Esophagus muscularis mucosa (tissue), 4 donors: ENCODE results near the gene VDR. TPM values are rescaled to one million over a fixed set of nuclear protein-coding genes. Genes with fewer than 3 reads are reported as not detected.
"Not testable (repeated sequence)": the region's sequence is repeated elsewhere in the genome, so short reads cannot be mapped to it uniquely, and the experiment has no call there.

Source experiments
- DNase-seq: peaks from one replicate; pipeline ENCODE4 v3.0.0-alpha.2; 2017; ENCODE audit errors: extremely low spot score
- H3K27ac ChIP-seq, 4 donors: fragments of 200-600 bp; sonication (generic); replicated peaks in 1 of 4; 1 replicate in 3 of 4; 2 replicates in 1 of 4; pipeline ENCODE4 v1.5.1; 2016 to 2019; ENCODE audit warnings: mild to moderate bottlenecking in 1 of 4
- H3K27me3 ChIP-seq, 4 donors: fragments of 200-600 bp; sonication (generic); one replicate each; pipeline versions ENCODE4 v1.5.1 to v1.6.0; 2016 to 2019
- H3K36me3 ChIP-seq, 4 donors: fragments of 200-600 bp; sonication (generic); one replicate each; pipeline ENCODE4 v1.5.1; 2016 to 2019
- H3K4me1 ChIP-seq, 4 donors: fragments of 200-600 bp; sonication (generic); one replicate each; pipeline ENCODE4 v1.5.1; 2016 to 2019
- H3K4me3 ChIP-seq, 4 donors: fragments of 200-600 bp; sonication (generic); 1 replicate in 2 of 4; 2 replicates in 2 of 4; pipeline ENCODE4 v1.5.1; 2016 to 2019; ENCODE audit warnings: mild to moderate bottlenecking in 4 of 4, moderate library complexity in 1 of 4
- H3K9me3 ChIP-seq, 4 donors: fragments of 200-600 bp; sonication (generic); 1 replicate in 3 of 4; 2 replicates in 1 of 4; pipeline ENCODE4 v1.5.1; 2016 to 2019
- EP300 ChIP-seq: sonication (generic); formaldehyde crosslinking; IDR thresholded peaks from one replicate; pipeline ENCODE4 v1.6.1; 2017; ENCODE audit warnings: antibody characterized with exemption
- POLR2A ChIP-seq: fragments of 450-650 bp; IDR thresholded peaks from one replicate; pipeline ENCODE4 v1.6.1; 2017; ENCODE audit warnings: antibody characterized with exemption, moderate library complexity, mild to moderate bottlenecking, low read depth
- POLR2AphosphoS5 ChIP-seq, 2 donors: sonication (generic); formaldehyde crosslinking; IDR thresholded peaks; one replicate each; pipeline ENCODE4 v1.6.1; 2017; ENCODE audit warnings: antibody characterized with exemption in 2 of 2
- WGBS: methylation state at CpG from one replicate; pipeline ENCODE4 v1.1.5; 2018; 5-methylcytosine and 5-hydroxymethylcytosine counted together
- intact Hi-C: fragments of 100-400 bp; cut with DNase I; formaldehyde crosslinking; loops from one replicate; pipeline ENCODE4 v1.15.1; 2023
- total RNA-seq, 4 donors: library from RNA; depleted of rRNA; stranded (reverse); fragments of >200 nt; gene quantifications; one replicate each; pipeline versions ENCODE4 v1.1.0 to v1.2.1, GENCODE V29; 2016
- TF ChIP-seq, protein P1 (sequence below), 3 experiments: fragments of 200-600 bp in 2 of 3; fragments of 450-650 bp in 1 of 3; sonication (generic) in 2 of 3; IDR thresholded peaks; one replicate each; pipeline ENCODE4 v1.5.1; 2017 to 2019; ENCODE audit warnings: antibody characterized with exemption in 3 of 3, mild to moderate bottlenecking in 2 of 3, moderate library complexity in 1 of 3

Gene VDR
- total RNA-seq, 4 donors from 2014 or later = 0.42 to 2.8 (median 2.1) TPM

DNA sequence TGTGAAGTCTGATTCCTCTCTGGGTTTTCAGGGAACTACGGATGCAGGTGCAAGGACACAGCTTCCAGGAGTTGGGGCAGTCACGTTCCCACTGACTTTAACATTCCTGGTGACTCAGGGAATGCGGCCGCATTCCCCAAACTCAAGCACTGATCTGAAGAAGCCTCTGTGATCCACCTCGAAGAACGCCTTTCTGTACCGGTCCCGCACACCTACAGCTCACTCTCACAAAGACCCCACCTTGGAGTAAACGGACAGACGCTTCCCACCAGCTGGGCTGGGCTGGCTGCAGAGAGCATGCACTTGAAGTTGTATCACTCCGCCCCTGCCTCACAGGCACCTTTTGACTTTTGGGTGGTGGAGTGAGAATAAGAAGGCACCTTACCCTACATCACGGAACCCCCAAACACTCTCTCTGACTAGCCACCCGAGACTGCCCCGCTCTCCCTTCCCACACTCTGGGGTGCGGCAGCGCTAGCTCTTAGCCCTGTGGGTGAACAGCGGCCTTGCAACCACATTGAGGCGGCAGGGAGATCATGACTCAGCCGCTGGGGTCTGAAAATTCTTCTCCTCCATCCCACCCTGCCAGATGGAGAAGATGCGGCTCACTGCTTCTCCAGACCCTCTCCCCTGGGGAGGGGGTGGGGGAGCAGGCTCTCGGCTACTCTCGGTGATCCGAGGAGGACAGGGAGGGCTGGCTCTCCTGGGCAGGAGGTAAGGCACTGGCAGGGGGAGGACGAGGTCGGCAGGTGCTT, 61.4 kb downstream of the VDR start:
- no peak overlapping the region for H3K27ac ChIP-seq
- WGBS = 95% methylated on average over 24 of the region's 25 CpGs
- no peaks in the 10 kb centered on the region for H3K36me3 ChIP-seq
- TF ChIP-seq, protein P1, sequence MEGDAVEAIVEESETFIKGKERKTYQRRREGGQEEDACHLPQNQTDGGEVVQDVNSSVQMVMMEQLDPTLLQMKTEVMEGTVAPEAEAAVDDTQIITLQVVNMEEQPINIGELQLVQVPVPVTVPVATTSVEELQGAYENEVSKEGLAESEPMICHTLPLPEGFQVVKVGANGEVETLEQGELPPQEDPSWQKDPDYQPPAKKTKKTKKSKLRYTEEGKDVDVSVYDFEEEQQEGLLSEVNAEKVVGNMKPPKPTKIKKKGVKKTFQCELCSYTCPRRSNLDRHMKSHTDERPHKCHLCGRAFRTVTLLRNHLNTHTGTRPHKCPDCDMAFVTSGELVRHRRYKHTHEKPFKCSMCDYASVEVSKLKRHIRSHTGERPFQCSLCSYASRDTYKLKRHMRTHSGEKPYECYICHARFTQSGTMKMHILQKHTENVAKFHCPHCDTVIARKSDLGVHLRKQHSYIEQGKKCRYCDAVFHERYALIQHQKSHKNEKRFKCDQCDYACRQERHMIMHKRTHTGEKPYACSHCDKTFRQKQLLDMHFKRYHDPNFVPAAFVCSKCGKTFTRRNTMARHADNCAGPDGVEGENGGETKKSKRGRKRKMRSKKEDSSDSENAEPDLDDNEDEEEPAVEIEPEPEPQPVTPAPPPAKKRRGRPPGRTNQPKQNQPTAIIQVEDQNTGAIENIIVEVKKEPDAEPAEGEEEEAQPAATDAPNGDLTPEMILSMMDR (IDR thresholded peaks at IDR 0.05) = no peak
- TF ChIP-seq POLR2A (no peak), POLR2AphosphoS5 (IDR thresholded peaks at IDR 0.05) (no peak), EP300 (no peak)
- intact Hi-C loops = loop anchor here (5.0 kb wide), 1 partner anchor 191 kb away; no protein-coding TSS in a partner anchor
- DNase-seq = no peak
- no peaks in the 10 kb centered on the region for H3K9me3 ChIP-seq
- no peak overlapping the region for H3K4me3 ChIP-seq
- peaks cover 0 to 14% (median 0%) of the 10 kb centered on the region in 4 donors for H3K27me3 ChIP-seq
- peaks cover 2 to 17% (median 15%) of the 10 kb centered on the region in 4 donors for H3K4me1 ChIP-seq

DNA sequence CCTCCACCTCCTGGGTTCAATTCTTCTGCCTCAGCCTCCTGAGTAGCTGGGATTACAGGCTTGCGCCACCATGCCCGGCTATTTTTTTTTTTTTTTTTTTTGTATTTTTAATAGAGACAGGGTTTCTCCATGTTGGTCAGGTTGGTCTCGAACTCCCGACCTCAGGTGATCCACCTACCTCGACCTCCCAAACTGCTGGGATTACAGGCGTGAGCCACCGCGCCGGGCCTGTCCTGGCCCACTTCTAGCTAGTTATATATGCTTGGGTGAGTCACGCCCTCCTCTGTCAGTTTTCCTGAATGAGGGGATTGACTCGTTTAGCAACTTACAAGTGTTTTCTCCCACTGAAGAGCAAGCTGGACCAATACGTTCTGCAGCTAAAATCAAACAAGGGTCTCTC, 62.3 kb downstream of the VDR start:
- Histone ChIP-seq H3K4me1 (peaks cover 9 to 25% (median 23%) of the 10 kb centered on the region in 4 donors), H3K27me3 (peaks cover 0 to 14% (median 0%) of the 10 kb centered on the region in 4 donors)
- H3K27ac ChIP-seq, H3K36me3 ChIP-seq, H3K9me3 ChIP-seq, H3K4me3 ChIP-seq, DNase-seq: not testable (repeated sequence)
- 93% methylated on average over 11 of the region's 12 CpGs for WGBS
- intact Hi-C loops = loop anchor here (5.0 kb wide), 1 partner anchor 190 kb away; no protein-coding TSS in a partner anchor

DNA sequence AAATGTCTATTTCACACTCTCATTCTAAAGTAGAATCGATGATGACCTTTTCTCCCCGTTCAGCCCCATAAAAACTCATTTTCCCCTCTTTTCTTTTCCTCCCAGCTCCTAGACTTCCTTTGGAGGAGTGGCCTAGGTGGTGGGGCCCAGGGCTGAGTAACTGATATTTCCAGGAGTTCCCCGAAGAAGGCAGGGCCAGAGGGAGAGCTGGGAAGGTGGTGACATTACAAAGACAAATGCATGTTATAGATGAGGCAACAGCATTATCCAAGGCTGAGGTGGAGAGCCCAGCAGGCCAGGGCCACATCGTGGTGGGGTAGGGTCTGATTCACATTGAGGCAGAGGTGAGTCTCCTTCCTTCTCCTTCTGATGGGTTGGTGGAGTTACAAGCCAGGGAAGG, 62.9 kb downstream of the VDR start:
- intact Hi-C loops = loop anchor here (5.0 kb wide), 1 partner anchor 190 kb away; no protein-coding TSS in a partner anchor
- Histone ChIP-seq H3K36me3 (no peaks in the 10 kb centered on the region), H3K4me3 (no peak overlapping the region), H3K27ac (no peak overlapping the region), H3K9me3 (no peaks in the 10 kb centered on the region), H3K4me1 (peaks cover 12 to 31% (median 29%) of the 10 kb centered on the region in 4 donors), H3K27me3 (peaks cover 0 to 14% (median 0%) of the 10 kb centered on the region in 4 donors)
- DNase-seq = no peak
- TF ChIP-seq POLR2AphosphoS5 (IDR thresholded peaks at IDR 0.05) = no peak
- TF ChIP-seq, protein P1 (IDR thresholded peaks at IDR 0.05) = no peak
- TF ChIP-seq POLR2A = no peak
- TF ChIP-seq EP300 = no peak
- 65% methylated on average over 4 of the region's 4 CpGs for WGBS

DNA sequence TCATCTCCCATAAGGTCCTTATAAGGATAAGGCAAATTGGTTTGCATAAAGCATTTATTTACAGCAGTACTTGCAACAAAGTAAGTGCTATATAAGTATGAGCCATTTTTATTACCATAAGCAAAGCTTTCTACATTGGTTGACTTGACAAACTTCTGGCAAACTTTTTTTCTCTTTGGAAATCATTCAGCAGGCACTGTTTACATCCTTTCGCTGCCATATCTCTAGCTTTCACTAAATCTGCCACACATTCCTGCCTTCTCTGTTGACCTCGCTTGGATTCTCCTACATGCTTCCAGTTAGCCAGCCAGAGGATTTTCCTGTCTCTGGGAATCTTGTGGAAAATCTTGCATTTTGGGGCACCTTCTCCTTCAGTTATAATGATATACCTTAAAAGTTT, 63.3 kb downstream of the VDR start:
- no peak overlapping the region for H3K27ac ChIP-seq

DNA sequence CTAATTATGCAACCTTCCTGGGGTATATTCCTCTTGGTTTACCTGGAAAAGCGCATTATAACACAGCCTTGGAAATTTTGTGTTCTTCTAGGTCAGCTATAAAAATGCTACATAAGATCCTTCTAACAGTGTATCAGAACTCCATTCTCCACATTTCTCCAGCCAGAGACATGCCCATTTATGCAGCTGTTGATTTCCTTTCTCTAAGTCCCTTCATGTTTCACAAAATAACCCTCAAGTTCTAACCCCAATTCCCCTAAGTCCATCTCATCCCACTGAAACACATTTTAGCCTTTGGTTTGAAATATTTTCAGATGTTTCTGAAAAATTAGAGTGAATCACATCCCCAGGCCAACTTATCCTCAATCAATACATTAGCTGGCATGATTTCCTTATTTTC, 64.2 kb downstream of the VDR start:
- Histone ChIP-seq H3K4me3 (no peak overlapping the region), H3K4me1 (peaks cover 12 to 33% (median 29%) of the 10 kb centered on the region in 4 donors), H3K36me3 (no peaks in the 10 kb centered on the region), H3K9me3 (no peaks in the 10 kb centered on the region), H3K27ac (no peak overlapping the region), H3K27me3 (peaks cover 0 to 14% (median 0%) of the 10 kb centered on the region in 4 donors)
- DNase-seq = no peak
- intact Hi-C loops = loop anchor here (5.0 kb wide), 1 partner anchor 188 kb away; no protein-coding TSS in a partner anchor
- 100% methylated on average over 1 of the region's 1 CpG for WGBS
- TF ChIP-seq POLR2AphosphoS5 (IDR thresholded peaks at IDR 0.05) (no peak), EP300 (no peak), POLR2A (no peak)
- TF ChIP-seq, protein P1 (IDR thresholded peaks at IDR 0.05) = no peak

More for the DNA sequence above, 63.3 kb downstream of the VDR start:
- Histone ChIP-seq H3K9me3 (no peaks in the 10 kb centered on the region), H3K4me1 (peaks cover 12 to 31% (median 29%) of the 10 kb centered on the region in 4 donors), H3K36me3 (no peaks in the 10 kb centered on the region), H3K27me3 (peaks cover 0 to 14% (median 0%) of the 10 kb centered on the region in 4 donors), H3K4me3 (no peak overlapping the region)
- WGBS = 59% methylated on average over 2 of the region's 2 CpGs
- TF ChIP-seq, protein P1 (IDR thresholded peaks at IDR 0.05) = no peak
- TF ChIP-seq POLR2AphosphoS5 (IDR thresholded peaks at IDR 0.05) = no peak
- no peak for TF ChIP-seq EP300
- TF ChIP-seq POLR2A = no peak
- no peak for DNase-seq
- intact Hi-C loops = loop anchor here (5.0 kb wide), 1 partner anchor 189 kb away; no protein-coding TSS in a partner anchor
